GM21723 (cell line): Measurements from ENCODE around the gene CHRD.
"Not testable (repeated sequence)": the region's sequence is repeated elsewhere in the genome, so short reads cannot be mapped to it uniquely, and the experiment has no call there.

ENCODE experiments used
- ATAC-seq: cut with Tn5 transposase; IDR thresholded peaks from one replicate; pipeline ENCODE4 v1.9.1; 2021; ENCODE audit warnings: mild to moderate bottlenecking, moderate library complexity; ENCODE audit not compliant: unreplicated experiment

Gene CHRD

GRCh38 chr3:184379358-184380184 is at the start of gene CHRD:
TSS of gene CHRD (plus strand) at chr3:184380054. CDS start at chr3:184380319, 265 bp downstream.
- ATAC-seq, result no peak

DNA sequence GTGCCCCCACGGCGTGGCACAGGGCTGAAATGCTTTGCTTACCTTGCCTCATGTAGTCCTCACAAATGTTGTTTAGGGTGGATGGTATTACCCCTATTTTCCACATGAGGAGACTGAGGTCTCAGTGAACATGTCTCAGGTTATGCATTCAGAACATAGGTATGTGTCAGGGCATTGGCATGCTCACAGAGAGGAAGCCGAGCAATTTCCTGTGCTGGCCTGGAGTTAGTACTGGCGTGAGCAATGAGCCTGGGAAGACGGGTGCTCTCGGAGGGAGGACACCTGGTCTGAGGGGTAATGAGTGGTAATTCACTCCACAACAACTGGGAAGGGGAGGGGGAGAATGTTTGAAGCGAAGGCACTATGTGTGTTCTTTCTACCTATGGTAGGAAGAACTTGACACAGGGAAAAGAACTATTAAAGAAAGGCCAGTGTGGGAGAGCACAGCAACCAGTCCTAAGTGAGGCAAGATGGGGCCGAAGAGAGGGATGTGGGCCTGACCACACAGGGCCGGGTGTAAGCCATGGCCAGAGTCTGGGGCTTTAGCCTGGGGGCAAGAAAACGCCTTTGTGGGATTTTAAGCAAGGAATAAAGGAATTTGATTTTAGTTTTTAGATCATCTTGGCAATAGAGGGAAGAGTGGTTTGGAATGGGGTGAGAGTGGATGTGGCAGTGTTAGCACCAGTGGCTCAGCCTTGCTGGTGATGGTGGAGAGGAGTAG is 47.3 kb upstream of the CHRD start:
- no peak for ATAC-seq

GRCh38 chr3:184333190-184333589 is 46.7 kb upstream of the CHRD start:
- no peak for ATAC-seq

GRCh38 chr3:184333700-184334099 is 46.2 kb upstream of the CHRD start:
- ATAC-seq, result no peak

DNA sequence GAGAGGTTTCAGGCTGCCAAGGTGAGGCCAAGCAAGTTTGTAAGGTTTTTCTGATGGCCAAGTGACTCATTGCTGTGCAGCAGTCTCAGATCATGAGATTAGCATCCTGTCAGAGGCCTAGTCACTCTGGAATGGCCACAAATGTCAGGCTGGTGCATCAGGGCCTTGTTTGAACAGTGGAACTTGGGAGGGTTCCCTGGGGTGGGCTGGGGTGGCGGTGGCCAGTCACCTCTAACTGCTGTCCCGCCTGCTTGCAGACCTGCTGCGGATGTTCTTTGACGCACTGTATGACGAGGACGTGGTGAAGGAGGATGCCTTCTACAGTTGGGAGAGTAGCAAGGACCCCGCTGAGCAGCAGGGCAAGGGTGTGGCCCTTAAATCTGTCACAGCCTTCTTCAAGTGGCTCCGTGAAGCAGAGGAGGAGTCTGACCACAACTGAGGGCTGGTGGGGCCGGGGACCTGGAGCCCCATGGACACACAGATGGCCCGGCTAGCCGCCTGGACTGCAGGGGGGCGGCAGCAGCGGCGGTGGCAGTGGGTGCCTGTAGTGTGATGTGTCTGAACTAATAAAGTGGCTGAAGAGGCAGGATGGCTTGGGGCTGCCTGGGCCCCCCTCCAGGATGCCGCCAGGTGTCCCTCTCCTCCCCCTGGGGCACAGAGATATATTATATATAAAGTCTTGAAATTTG is 45.2 kb upstream of the CHRD start:
- ATAC-seq, result no peak

DNA sequence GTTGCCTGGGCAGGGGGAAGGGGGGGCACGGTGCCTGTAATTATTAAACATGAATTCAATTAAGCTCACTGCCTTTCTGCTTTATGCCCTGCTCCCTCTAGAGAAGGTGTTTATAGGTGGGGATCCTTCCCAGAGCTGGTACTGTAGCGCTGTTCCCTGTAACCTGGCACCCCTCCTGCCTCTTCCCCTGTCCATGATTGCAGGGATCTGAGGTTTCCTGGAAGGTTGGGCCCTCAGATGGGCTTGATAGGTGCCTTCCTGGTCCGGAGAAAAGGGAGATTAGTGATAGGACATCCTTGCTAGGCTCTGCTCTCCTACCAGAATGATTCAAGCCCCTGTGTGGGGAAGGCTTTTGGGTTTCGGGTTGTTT is 44.6 kb upstream of the CHRD start:
- no peak for ATAC-seq

- peak; percentile 80 for ATAC-seq
Observed at GRCh38 chr3:184335661-184336546, 44.0 kb upstream of the CHRD start.

DNA sequence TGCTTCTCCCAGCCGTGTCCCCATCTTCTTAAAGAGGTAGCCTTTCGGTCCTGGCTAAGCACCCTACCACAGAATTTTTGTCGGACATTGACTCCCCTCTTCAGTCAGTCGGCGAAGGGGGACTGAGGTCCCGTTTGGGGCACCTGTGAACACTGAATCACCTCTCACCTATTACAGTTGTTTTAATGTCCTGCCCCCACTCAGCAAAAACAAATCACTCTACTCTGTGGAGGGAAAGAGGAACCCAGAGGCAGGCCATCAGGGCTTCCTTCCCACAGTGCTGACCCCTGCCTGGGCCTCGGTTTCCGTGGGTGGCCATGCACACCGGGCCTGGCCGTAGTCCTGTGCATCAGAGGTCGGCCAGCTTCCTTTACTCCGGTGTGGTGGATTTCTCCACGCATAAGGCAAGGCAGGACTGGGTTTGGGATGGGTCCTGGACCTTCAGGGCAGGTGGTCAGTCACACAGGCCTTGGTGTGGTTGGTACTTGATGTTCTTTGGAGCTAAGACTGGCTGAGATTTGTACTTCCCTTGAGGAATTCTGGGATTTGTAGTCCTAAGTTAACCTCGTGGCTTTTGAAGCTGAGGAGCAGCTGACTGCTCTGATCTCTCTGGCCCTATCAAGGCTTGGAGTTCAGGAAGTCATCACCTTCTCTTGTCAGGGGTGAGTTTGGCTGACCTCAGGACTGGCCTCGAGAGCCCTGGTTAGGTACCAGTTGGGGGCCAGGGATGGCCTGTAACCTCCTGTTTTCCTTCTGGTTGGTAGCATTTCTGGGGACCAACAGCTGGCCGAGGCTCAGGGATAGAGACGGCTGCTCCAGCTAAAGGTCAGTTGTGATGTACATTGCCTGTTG is 43.1 kb upstream of the CHRD start:
- ATAC-seq, result no peak

- ATAC-seq, result no peak
Observed at GRCh38 chr3:184337399-184337714, 42.5 kb upstream of the CHRD start, which contains the start of gene FAM131A. TSS of gene FAM131A (plus strand) at chr3:184337600. CDS start at chr3:184337631, 31 bp downstream.

DNA sequence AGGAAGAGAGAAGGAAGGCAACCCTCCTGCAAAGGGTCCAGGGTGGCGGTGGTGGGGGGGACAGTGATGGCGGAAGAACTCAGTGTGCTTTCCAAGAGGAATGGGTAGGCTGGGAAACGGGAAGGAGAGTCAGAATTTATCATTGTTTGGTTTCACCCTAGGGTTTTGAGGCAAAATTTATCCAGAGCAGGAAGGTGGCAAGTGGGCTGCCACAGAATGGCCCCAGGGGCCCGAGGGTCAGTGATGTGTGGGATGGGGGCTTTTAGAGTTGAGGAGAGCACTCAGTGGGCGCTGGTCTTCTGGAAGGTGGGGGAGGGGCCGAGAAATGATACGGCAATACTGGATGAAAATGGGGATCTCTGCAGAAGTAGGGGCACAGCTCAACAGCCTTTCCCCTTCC is 41.9 kb upstream of the CHRD start:
- ATAC-seq, result no peak

GRCh38 chr3:184338511-184338945 is 41.3 kb upstream of the CHRD start:
- no peak for ATAC-seq

- no peak for ATAC-seq
Observed at GRCh38 chr3:184339001-184339400, 40.9 kb upstream of the CHRD start.

DNA sequence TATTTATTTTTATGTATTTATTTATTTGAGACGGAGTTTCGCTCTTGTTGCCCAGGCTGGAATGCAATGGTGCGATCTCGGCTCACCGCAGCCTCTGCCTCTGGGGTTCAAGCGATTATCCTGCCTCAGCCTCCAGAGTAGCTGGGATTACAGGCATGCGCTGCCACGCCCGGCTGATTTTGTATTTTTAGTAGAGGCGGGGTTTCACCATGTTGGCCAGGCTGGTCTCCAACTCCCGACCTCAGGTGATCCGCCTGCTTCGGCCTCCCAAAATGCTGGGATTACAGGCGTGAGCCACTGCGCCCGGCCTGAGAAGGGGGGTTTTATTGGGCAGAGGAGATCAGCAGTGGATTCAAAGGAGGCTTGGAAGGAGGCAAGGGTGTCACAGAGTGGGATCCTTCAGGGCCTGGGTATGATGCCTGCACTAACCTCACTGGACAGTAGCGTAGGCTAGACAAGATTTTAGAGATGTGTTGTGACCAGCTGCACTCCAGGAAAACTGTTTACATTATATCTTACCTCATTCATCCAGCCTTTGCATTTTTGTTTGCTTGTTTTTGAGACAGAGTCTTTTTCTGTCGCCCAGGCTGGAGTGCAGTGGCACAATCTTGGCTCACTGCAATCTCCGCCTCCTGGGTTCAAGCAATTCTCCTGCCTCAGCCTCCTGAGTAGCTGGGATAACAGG is 40.3 kb upstream of the CHRD start:
- not testable (repeated sequence) for ATAC-seq

- no peak for ATAC-seq
Observed at GRCh38 chr3:184341925-184342324, 37.9 kb upstream of the CHRD start.

- ATAC-seq, result no peak
Observed at GRCh38 chr3:184343200-184343876, 36.5 kb upstream of the CHRD start.

- ATAC-seq, result no peak
Observed at GRCh38 chr3:184344579-184345316, 35.1 kb upstream of the CHRD start.

DNA sequence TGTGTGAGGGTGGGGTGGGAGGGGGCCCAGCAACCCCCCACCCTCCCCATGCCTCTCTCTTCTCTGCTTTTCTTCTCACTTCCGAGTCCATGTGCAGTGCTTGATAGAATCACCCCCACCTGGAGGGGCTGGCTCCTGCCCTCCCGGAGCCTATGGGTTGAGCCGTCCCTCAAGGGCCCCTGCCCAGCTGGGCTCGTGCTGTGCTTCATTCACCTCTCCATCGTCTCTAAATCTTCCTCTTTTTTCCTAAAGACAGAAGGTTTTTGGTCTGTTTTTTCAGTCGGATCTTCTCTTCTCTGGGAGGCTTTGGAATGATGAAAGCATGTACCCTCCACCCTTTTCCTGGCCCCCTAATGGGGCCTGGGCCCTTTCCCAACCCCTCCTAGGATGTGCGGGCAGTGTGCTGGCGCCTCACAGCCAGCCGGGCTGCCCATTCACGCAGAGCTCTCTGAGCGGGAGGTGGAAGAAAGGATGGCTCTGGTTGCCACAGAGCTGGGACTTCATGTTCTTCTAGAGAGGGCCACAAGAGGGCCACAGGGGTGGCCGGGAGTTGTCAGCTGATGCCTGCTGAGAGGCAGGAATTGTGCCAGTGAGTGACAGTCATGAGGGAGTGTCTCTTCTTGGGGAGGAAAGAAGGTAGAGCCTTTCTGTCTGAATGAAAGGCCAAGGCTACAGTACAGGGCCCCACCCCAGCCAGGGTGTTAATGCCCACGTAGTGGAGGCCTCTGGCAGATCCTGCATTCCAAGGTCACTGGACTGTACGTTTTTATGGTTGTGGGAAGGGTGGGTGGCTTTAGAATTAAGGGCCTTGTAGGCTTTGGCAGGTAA is 34.3 kb upstream of the CHRD start:
- ATAC-seq, result no peak
